ENCODE measurements around the gene RPS6KA2.

DNA sequence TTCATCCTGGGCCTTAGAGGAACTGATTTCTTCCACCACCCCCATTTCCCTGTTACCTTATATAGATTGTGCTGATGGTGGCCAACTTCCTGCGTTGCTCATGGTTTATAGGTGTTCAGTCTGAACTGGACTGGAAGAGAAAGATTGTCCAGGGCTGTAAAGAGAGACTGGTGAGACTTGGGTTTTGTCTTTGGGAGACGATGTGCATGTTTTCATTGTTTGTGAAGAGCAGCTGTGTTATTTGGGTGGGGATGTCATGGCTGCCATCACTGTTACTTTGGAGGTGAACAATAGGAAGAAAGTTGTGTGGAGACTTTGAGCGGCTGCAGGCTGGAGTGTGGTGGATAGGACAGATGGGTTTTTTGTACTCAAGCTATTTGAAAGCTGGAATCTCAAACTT, 228.7 kb downstream of the RPS6KA2 start:
- TF ChIP-seq, protein P1, sequence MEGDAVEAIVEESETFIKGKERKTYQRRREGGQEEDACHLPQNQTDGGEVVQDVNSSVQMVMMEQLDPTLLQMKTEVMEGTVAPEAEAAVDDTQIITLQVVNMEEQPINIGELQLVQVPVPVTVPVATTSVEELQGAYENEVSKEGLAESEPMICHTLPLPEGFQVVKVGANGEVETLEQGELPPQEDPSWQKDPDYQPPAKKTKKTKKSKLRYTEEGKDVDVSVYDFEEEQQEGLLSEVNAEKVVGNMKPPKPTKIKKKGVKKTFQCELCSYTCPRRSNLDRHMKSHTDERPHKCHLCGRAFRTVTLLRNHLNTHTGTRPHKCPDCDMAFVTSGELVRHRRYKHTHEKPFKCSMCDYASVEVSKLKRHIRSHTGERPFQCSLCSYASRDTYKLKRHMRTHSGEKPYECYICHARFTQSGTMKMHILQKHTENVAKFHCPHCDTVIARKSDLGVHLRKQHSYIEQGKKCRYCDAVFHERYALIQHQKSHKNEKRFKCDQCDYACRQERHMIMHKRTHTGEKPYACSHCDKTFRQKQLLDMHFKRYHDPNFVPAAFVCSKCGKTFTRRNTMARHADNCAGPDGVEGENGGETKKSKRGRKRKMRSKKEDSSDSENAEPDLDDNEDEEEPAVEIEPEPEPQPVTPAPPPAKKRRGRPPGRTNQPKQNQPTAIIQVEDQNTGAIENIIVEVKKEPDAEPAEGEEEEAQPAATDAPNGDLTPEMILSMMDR (IDR thresholded peaks at IDR 0.05) = no peak
- TF ChIP-seq TCF7L2 (IDR thresholded peaks at IDR 0.05; ENCODE audit: low read depth, low read length) (no peak), POLR2AphosphoS5 (IDR thresholded peaks at IDR 0.05; ENCODE audit: low read depth, low read length) (no peak), SIN3A (IDR thresholded peaks at IDR 0.05; ENCODE audit: borderline replicate concordance, insufficient read depth, low read depth, low read length) (no peak)
- TF ChIP-seq, protein P2, sequence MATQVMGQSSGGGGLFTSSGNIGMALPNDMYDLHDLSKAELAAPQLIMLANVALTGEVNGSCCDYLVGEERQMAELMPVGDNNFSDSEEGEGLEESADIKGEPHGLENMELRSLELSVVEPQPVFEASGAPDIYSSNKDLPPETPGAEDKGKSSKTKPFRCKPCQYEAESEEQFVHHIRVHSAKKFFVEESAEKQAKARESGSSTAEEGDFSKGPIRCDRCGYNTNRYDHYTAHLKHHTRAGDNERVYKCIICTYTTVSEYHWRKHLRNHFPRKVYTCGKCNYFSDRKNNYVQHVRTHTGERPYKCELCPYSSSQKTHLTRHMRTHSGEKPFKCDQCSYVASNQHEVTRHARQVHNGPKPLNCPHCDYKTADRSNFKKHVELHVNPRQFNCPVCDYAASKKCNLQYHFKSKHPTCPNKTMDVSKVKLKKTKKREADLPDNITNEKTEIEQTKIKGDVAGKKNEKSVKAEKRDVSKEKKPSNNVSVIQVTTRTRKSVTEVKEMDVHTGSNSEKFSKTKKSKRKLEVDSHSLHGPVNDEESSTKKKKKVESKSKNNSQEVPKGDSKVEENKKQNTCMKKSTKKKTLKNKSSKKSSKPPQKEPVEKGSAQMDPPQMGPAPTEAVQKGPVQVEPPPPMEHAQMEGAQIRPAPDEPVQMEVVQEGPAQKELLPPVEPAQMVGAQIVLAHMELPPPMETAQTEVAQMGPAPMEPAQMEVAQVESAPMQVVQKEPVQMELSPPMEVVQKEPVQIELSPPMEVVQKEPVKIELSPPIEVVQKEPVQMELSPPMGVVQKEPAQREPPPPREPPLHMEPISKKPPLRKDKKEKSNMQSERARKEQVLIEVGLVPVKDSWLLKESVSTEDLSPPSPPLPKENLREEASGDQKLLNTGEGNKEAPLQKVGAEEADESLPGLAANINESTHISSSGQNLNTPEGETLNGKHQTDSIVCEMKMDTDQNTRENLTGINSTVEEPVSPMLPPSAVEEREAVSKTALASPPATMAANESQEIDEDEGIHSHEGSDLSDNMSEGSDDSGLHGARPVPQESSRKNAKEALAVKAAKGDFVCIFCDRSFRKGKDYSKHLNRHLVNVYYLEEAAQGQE (IDR thresholded peaks at IDR 0.05; ENCODE audit: insufficient read depth in 1 of 2, low read depth in 2 of 2, low read length in 1 of 2) = no peak

All from Panc1 (cell line).